Stomach (tissue), 9 donors: ENCODE data around the gene TOGARAM1. TPM values are rescaled to one million over a fixed set of nuclear protein-coding genes. Genes with fewer than 3 reads are reported as not detected.
A peak's percentile ranks its signal among the peaks of the same experiment; 100 is the strongest.

Experiments used
- DNase-seq, 2 donors: peaks; one replicate each; pipeline versions ENCODE4 v3.0.0 to v3.0.0-alpha.2; 2013 to 2019
- H3K27ac ChIP-seq, 5 donors: fragments of 200-600 bp in 4 of 5; sonication (generic) in 4 of 5; one replicate each; pipeline ENCODE4 v1.5.1; 2013 to 2019; ENCODE audit warnings: mild to moderate bottlenecking in 1 of 5, moderate library complexity in 1 of 5
- H3K27me3 ChIP-seq, 3 donors: fragments of 200-600 bp; sonication (generic); one replicate each; pipeline ENCODE4 v1.5.1; 2017 to 2019; ENCODE audit warnings: mixed run types in 1 of 3
- H3K36me3 ChIP-seq, 4 donors: fragments of 200-600 bp; sonication (generic); 1 replicate in 3 of 4; 2 replicates in 1 of 4; pipeline ENCODE4 v1.5.1; 2016 to 2019
- H3K4me1 ChIP-seq, 4 donors: fragments of 200-600 bp; sonication (generic); one replicate each; pipeline ENCODE4 v1.5.1; 2016 to 2019
- H3K4me3 ChIP-seq, 4 donors: fragments of 200-600 bp; sonication (generic) in 3 of 4; one replicate each; pipeline ENCODE4 v1.5.1; 2016 to 2019; ENCODE audit warnings: mild to moderate bottlenecking in 1 of 4
- H3K9me3 ChIP-seq, 4 donors: fragments of 200-600 bp; sonication (generic); one replicate each; pipeline ENCODE4 v1.5.1; 2016 to 2019
- EP300 ChIP-seq: sonication (generic); formaldehyde crosslinking; IDR thresholded peaks from one replicate; pipeline ENCODE4 v1.6.1; 2017; ENCODE audit warnings: antibody characterized with exemption
- POLR2A ChIP-seq, 4 donors: fragments of 450-650 bp; IDR thresholded peaks; one replicate each; pipeline ENCODE4 v1.6.1; 2016; ENCODE audit warnings: antibody characterized with exemption in 4 of 4, control low read depth in 2 of 4, mild to moderate bottlenecking in 1 of 4, moderate library complexity in 1 of 4
- POLR2AphosphoS5 ChIP-seq, 3 donors: sonication (generic); formaldehyde crosslinking; IDR thresholded peaks; one replicate each; pipeline ENCODE4 v1.6.1; 2016; ENCODE audit warnings: antibody characterized with exemption in 3 of 3
- WGBS, 5 donors: extraction: QIAGEN DNeasy Blood & Tissue Kit in 3 of 5; methylation state at CpG; one replicate each; pipeline versions ENCODE4 v1.1.5 to v1.1.7; 2013 to 2018; 5-methylcytosine and 5-hydroxymethylcytosine counted together
- intact Hi-C: fragments of 100-400 bp; cut with DNase I; formaldehyde crosslinking; loops from one replicate; pipeline ENCODE4 v1.15.1; 2023; ENCODE audit warnings: low total_unique reads
- polyA plus RNA-seq, 3 donors: library from polyadenylated mRNA; stranded (reverse); fragments of 200-250 nt; gene quantifications; one replicate each; pipeline ENCODE4 v1.2.3, GENCODE V29; 2013
- total RNA-seq, 5 donors: library from RNA; depleted of rRNA; stranded (reverse); fragments of >200 nt; gene quantifications; one replicate each; pipeline versions ENCODE4 v1.1.0 to v1.2.3, GENCODE V29; 2014 to 2016
- TF ChIP-seq, protein P1 (sequence below), 7 experiments: fragments of 450-650 bp in 4 of 7; fragments of 200-600 bp in 3 of 7; sonication (generic) in 3 of 7; IDR thresholded peaks; one replicate each; pipeline ENCODE4 v1.5.1; 2016 to 2019; ENCODE audit warnings: antibody characterized with exemption in 7 of 7, control low read depth in 2 of 7, mild to moderate bottlenecking in 1 of 7
- donor health status: healthy with polysubstance abuse.
- donor health status: Bipolar disorder and iron deficiency.
- donor health status: healthy.

TOGARAM1 gene
- total and polyA plus RNA-seq, 8 donors: 2.6 to 58.0 (median 8.3) TPM

GRCh38 chr14:45038865-45039264, 76.9 kb downstream of the TOGARAM1 start:
- H3K4me3 ChIP-seq: no peak overlapping the region
- H3K4me1 ChIP-seq: no peaks in the 10 kb centered on the region
- WGBS, 5 donors: 90 to 99% (median 98%) methylated on average over 5 of the region's 5 CpGs
- no peak overlapping the region for H3K27ac ChIP-seq
- no peaks in the 10 kb centered on the region for H3K27me3 ChIP-seq
- intact Hi-C loops: no loop called here
- DNase-seq: no peak
- H3K9me3 ChIP-seq: no peaks in the 10 kb centered on the region
- TF ChIP-seq, protein P1, sequence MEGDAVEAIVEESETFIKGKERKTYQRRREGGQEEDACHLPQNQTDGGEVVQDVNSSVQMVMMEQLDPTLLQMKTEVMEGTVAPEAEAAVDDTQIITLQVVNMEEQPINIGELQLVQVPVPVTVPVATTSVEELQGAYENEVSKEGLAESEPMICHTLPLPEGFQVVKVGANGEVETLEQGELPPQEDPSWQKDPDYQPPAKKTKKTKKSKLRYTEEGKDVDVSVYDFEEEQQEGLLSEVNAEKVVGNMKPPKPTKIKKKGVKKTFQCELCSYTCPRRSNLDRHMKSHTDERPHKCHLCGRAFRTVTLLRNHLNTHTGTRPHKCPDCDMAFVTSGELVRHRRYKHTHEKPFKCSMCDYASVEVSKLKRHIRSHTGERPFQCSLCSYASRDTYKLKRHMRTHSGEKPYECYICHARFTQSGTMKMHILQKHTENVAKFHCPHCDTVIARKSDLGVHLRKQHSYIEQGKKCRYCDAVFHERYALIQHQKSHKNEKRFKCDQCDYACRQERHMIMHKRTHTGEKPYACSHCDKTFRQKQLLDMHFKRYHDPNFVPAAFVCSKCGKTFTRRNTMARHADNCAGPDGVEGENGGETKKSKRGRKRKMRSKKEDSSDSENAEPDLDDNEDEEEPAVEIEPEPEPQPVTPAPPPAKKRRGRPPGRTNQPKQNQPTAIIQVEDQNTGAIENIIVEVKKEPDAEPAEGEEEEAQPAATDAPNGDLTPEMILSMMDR (IDR thresholded peaks at IDR 0.05): no peak
- TF ChIP-seq POLR2AphosphoS5 (IDR thresholded peaks at IDR 0.05): no peak
- no peak for TF ChIP-seq EP300
- no peak for TF ChIP-seq POLR2A (IDR thresholded peaks at IDR 0.05)
- H3K36me3 ChIP-seq: peaks cover 15 to 78% (median 54%) of the 10 kb centered on the region in 4 donors

GRCh38 chr14:45039390-45039789, 77.4 kb downstream of the TOGARAM1 start:
- intact Hi-C loops: no loop called here
- no peak for DNase-seq
- H3K4me3 ChIP-seq: no peak overlapping the region
- H3K9me3 ChIP-seq: no peaks in the 10 kb centered on the region
- H3K27ac ChIP-seq: no peak overlapping the region
- TF ChIP-seq POLR2A (IDR thresholded peaks at IDR 0.05) (no peak), EP300 (no peak), POLR2AphosphoS5 (IDR thresholded peaks at IDR 0.05) (no peak)
- TF ChIP-seq, protein P1 (IDR thresholded peaks at IDR 0.05): no peak
- 90 to 100% (median 97%) methylated on average over 2 of the region's 2 CpGs for WGBS, 5 donors
- H3K27me3 ChIP-seq: no peaks in the 10 kb centered on the region
- no peaks in the 10 kb centered on the region for H3K4me1 ChIP-seq
- H3K36me3 ChIP-seq: peaks cover 10 to 78% (median 54%) of the 10 kb centered on the region in 4 donors

DNA sequence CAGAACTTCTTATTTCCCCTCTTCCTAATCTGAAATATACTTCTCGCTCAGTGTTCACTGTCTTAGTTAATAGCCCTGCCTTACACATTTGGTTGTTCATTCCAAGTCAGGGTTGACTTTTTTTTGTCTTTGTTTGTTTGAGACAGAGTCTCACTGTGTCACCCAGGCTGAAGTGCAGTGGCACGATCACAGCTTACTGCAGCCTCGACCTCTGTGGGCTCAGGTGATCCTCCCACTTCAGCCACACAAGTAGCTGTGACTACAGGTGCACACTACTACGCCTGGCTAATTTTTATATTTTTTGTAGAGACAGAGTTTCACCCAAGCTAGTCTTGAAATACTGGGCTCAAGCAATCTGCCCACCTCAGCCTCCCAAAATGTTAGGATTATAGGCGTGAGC, 79.7 kb downstream of the TOGARAM1 start:
- no peaks in the 10 kb centered on the region for H3K27me3 ChIP-seq
- H3K4me3 ChIP-seq: no peak overlapping the region
- H3K4me1 ChIP-seq: no peaks in the 10 kb centered on the region
- intact Hi-C loops: no loop called here
- WGBS, 5 donors: 90 to 96% (median 93%) methylated on average over 5 of the region's 5 CpGs
- no peak for DNase-seq
- no peaks in the 10 kb centered on the region for H3K9me3 ChIP-seq
- peaks cover 9 to 67% (median 61%) of the 10 kb centered on the region in 4 donors for H3K36me3 ChIP-seq
- H3K27ac ChIP-seq: no peak overlapping the region
- TF ChIP-seq POLR2A (IDR thresholded peaks at IDR 0.05) (no peak), EP300 (no peak), POLR2AphosphoS5 (IDR thresholded peaks at IDR 0.05) (no peak)
- TF ChIP-seq, protein P1 (IDR thresholded peaks at IDR 0.05): no peak

DNA sequence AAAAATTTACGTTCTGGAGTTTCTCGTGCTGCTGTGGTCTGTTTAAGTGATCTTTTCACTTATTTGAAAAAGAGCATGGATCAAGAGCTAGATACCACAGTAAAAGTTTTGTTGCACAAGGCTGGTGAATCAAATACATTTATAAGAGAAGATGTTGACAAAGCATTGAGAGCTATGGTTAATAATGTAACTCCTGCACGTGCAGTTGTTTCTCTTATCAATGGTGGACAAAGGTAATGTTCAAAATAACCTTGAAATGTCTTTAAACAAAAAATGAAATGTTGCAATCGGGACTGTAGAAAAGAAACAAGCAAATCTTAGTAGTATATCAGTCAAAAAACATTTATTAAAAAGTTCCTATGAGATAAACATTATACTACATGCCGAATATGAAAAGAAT, 82.6 kb downstream of the TOGARAM1 start:
- no peak overlapping the region for H3K27ac ChIP-seq
- no peaks in the 10 kb centered on the region for H3K4me1 ChIP-seq
- no peaks in the 10 kb centered on the region for H3K9me3 ChIP-seq
- WGBS, 5 donors: 72 to 85% (median 78%) methylated on average over 5 of the region's 5 CpGs
- no peak overlapping the region for H3K4me3 ChIP-seq
- intact Hi-C loops: no loop called here
- no peaks in the 10 kb centered on the region for H3K27me3 ChIP-seq
- peaks cover 0 to 63% (median 55%) of the 10 kb centered on the region in 4 donors for H3K36me3 ChIP-seq
- peak in 1 of 2 donors; percentile 11 for DNase-seq
- TF ChIP-seq EP300: no peak
- TF ChIP-seq POLR2A (IDR thresholded peaks at IDR 0.05): no peak
- TF ChIP-seq, protein P1 (IDR thresholded peaks at IDR 0.05): no peak
- no peak for TF ChIP-seq POLR2AphosphoS5 (IDR thresholded peaks at IDR 0.05)
